Naive thymus-derived CD8-positive, alpha-beta T cell (primary cell): Measurements from ENCODE around the gene PCDHB2. TPM values are rescaled to one million over a fixed set of nuclear protein-coding genes. Genes with fewer than 3 reads are reported as not detected.
"Not testable (repeated sequence)": the region's sequence is repeated elsewhere in the genome, so short reads cannot be mapped to it uniquely, and the experiment has no call there.

Experiments used
- ATAC-seq, 2 donors: fragments of 150-1000 bp; cut with Tn5 transposase in 1 of 2; sonication (Bioruptor Pico), chemical (Tn5 transposase) in 1 of 2; 1 replicate in 1 of 2; 2 replicates in 1 of 2; pipeline ENCODE4 v1.10.0; 2021; ENCODE audit warnings: mild to moderate bottlenecking in 2 of 2, moderate library complexity in 2 of 2
- POLR2A ChIA-PET: fragments of 350-600 bp; sonication (Branson Sonifier 250); formaldehyde crosslinking; loops from one replicate; lab custom pipeline; 2021; ENCODE audit warnings: antibody characterized with exemption; lab: Charles Lee
- DNase-seq, 10 donors: peaks; one replicate each; pipeline versions ENCODE4 v3.0.0 to v3.0.0-alpha.2; 2020 to 2022
- H3K27ac Mint-ChIP-seq, 10 donors: one replicate each; pipeline ENCODE4 v1.8.0; 2020 to 2022; ENCODE audit warnings: mild to moderate bottlenecking in 10 of 10, mixed read lengths in 10 of 10, moderate library complexity in 4 of 10, inconsistent platforms in 1 of 10
- H3K27me3 Mint-ChIP-seq, 5 donors: one replicate each; pipeline ENCODE4 v1.8.0; 2021 to 2022; ENCODE audit warnings: mixed read lengths in 5 of 5
- H3K36me3 Mint-ChIP-seq, 3 donors: one replicate each; pipeline ENCODE4 v1.8.0; 2020 to 2022; ENCODE audit warnings: mixed read lengths in 3 of 3, mild to moderate bottlenecking in 2 of 3, inconsistent platforms in 1 of 3
- H3K4me1 Mint-ChIP-seq, 4 donors: one replicate each; pipeline ENCODE4 v1.8.0; 2021 to 2022; ENCODE audit warnings: mixed read lengths in 4 of 4
- H3K4me3 Mint-ChIP-seq, 10 donors: one replicate each; pipeline ENCODE4 v1.8.0; 2020 to 2022; ENCODE audit warnings: mild to moderate bottlenecking in 10 of 10, mixed read lengths in 10 of 10, moderate library complexity in 6 of 10, inconsistent platforms in 1 of 10
- H3K9me3 Mint-ChIP-seq, 9 donors: one replicate each; pipeline ENCODE4 v1.8.0; 2020 to 2022; ENCODE audit warnings: mixed read lengths in 9 of 9, mild to moderate bottlenecking in 3 of 9, inconsistent platforms in 1 of 9, moderate library complexity in 1 of 9
- polyA plus RNA-seq, 3 donors: library from polyadenylated mRNA; unstranded; fragments of 300-500 nt; fragmentation: Illumina TruSeq; gene quantifications; one replicate each; pipeline ENCODE4 v1.2.3, GENCODE V29; 2021
- total RNA-seq, 8 experiments: library from RNA in 2 of 8; stranded (reverse) in 2 of 8; gene quantifications; one replicate each; pipeline ENCODE4 v1.2.3 and lab custom pipeline; 2021 to 2026

PCDHB2 gene
- total RNA-seq (not detected), polyA plus RNA-seq (under 1 TPM in 1 of 3 donors, not detected in 2; 0.25 TPM), total RNA-seq (lab: John Stamatoyannopoulos, UW) (0 to 0.17 (median 0) reads per million in 6 experiments)

GRCh38 chr5:141094481-141095262, at the start of gene PCDHB2:
Gene PCDHB2 (plus strand): TSS chr5:141094615. CDS start chr5:141094791, 176 bp downstream.
- DNase-seq (peak in 1 of 10 donors; percentile 62), ATAC-seq (no peak)
- peaks cover 3 to 72% (median 36%) of the 10 kb centered on the region in 9 donors for H3K9me3 Mint-ChIP-seq
- H3K36me3 Mint-ChIP-seq: peaks cover 6 to 46% (median 11%) of the 10 kb centered on the region in 3 donors
- H3K27ac Mint-ChIP-seq: no peak within 1 kb of the TSS
- peak within 1 kb of the TSS in 3 of 10 donors; percentile 23 to 50 (median 41) for H3K4me3 Mint-ChIP-seq
- H3K4me1 Mint-ChIP-seq: no peaks in the 10 kb centered on the region
- H3K27me3 Mint-ChIP-seq: peaks cover 23 to 67% (median 37%) of the 10 kb centered on the region in 5 donors
- POLR2A ChIA-PET: no interaction called here

GRCh38 chr5:141050622-141051520, 43.5 kb upstream of the PCDHB2 start, which contains the start of gene PCDHB1:
Gene PCDHB1 (plus strand): TSS chr5:141051374. CDS start chr5:141051471, 97 bp downstream.
- no peak for DNase-seq
- peak within 1 kb of the TSS; percentile 62 to 89 (median 78) for H3K4me3 Mint-ChIP-seq
- H3K27me3 Mint-ChIP-seq: peaks cover 32 to 80% (median 41%) of the 10 kb centered on the region in 5 donors
- POLR2A ChIA-PET: no interaction called here
- H3K9me3 Mint-ChIP-seq: peaks cover 0 to 38% (median 27%) of the 10 kb centered on the region in 9 donors
- ATAC-seq: no peak
- peak within 1 kb of the TSS in 1 of 10 donors; percentile 19 for H3K27ac Mint-ChIP-seq
- H3K36me3 Mint-ChIP-seq: peaks cover 4 to 38% (median 5%) of the 10 kb centered on the region in 3 donors
- peaks cover 3 to 15% (median 5%) of the 10 kb centered on the region in 4 donors for H3K4me1 Mint-ChIP-seq

GRCh38 chr5:141051521-141051866, 42.9 kb upstream of the PCDHB2 start:
- peaks cover 3 to 15% (median 5%) of the 10 kb centered on the region in 4 donors for H3K4me1 Mint-ChIP-seq
- H3K27ac Mint-ChIP-seq: peak overlapping the region in 1 of 10 donors; percentile 19
- peak overlapping the region; percentile 62 to 89 (median 78) for H3K4me3 Mint-ChIP-seq

GRCh38 chr5:141077826-141078225, 16.6 kb upstream of the PCDHB2 start:
- ATAC-seq (no peak), DNase-seq (no peak)
- Mint-ChIP-seq H3K4me1 (no peaks in the 10 kb centered on the region), H3K27me3 (peaks cover 21 to 55% (median 29%) of the 10 kb centered on the region in 5 donors), H3K9me3 (peaks cover 0 to 31% (median 17%) of the 10 kb centered on the region in 9 donors), H3K27ac (no peak overlapping the region), H3K36me3 (peaks cover 0 to 5% (median 4%) of the 10 kb centered on the region in 3 donors), H3K4me3 (peak overlapping the region in 2 of 10 donors; percentile 15 to 38)
- POLR2A ChIA-PET: no interaction called here

More at GRCh38 chr5:141051521-141051866, 42.9 kb upstream of the PCDHB2 start:
- Mint-ChIP-seq H3K9me3 (peaks cover 0 to 38% (median 22%) of the 10 kb centered on the region in 9 donors), H3K27me3 (peaks cover 29 to 74% (median 41%) of the 10 kb centered on the region in 5 donors), H3K36me3 (peaks cover 2 to 38% (median 4%) of the 10 kb centered on the region in 3 donors)
- ATAC-seq: no peak
- POLR2A ChIA-PET: no interaction called here
- no peak for DNase-seq

- Mint-ChIP-seq H3K4me3 (no peak overlapping the region), H3K27ac (no peak overlapping the region), H3K36me3 (peaks cover 2 to 16% (median 14%) of the 10 kb centered on the region in 3 donors), H3K4me1 (peaks cover 5 to 8% (median 6%) of the 10 kb centered on the region in 4 donors), H3K9me3 (peaks cover 0 to 42% (median 25%) of the 10 kb centered on the region in 9 donors), H3K27me3 (peaks cover 28 to 48% (median 34%) of the 10 kb centered on the region in 5 donors)
- POLR2A ChIA-PET: no interaction called here
- no peak for DNase-seq
- ATAC-seq: no peak
Measured at GRCh38 chr5:141082228-141082627, 12.2 kb upstream of the PCDHB2 start.

- POLR2A ChIA-PET: no interaction called here
- H3K36me3 Mint-ChIP-seq: peaks cover 2 to 19% (median 18%) of the 10 kb centered on the region in 3 donors
- peaks cover 5 to 8% (median 6%) of the 10 kb centered on the region in 4 donors for H3K4me1 Mint-ChIP-seq
- H3K27ac Mint-ChIP-seq: peak overlapping the region in 8 of 10 donors; percentile 31 to 87 (median 77)
- DNase-seq: peak in 9 of 10 donors; percentile 3 to 65 (median 35)
- peaks cover 0 to 53% (median 23%) of the 10 kb centered on the region in 9 donors for H3K9me3 Mint-ChIP-seq
- peak overlapping the region; percentile 76 to 94 (median 90) for H3K4me3 Mint-ChIP-seq
- ATAC-seq: peak; percentile 85 to 91
- H3K27me3 Mint-ChIP-seq: peaks cover 29 to 52% (median 32%) of the 10 kb centered on the region in 5 donors
Measured at GRCh38 chr5:141084487-141084989, 9.9 kb upstream of the PCDHB2 start.

- Mint-ChIP-seq H3K9me3 (peaks cover 3 to 72% (median 42%) of the 10 kb centered on the region in 9 donors), H3K4me1 (no peaks in the 10 kb centered on the region), H3K27me3 (peaks cover 23 to 67% (median 43%) of the 10 kb centered on the region in 5 donors), H3K36me3 (peaks cover 8 to 52% (median 14%) of the 10 kb centered on the region in 3 donors), H3K4me3 (no peak overlapping the region), H3K27ac (no peak overlapping the region)
- DNase-seq (no peak), ATAC-seq (no peak)
- POLR2A ChIA-PET: no interaction called here
Measured at GRCh38 chr5:141095263-141095641, 837 bp downstream of the PCDHB2 start.

- POLR2A ChIA-PET, ATAC-seq, H3K27ac Mint-ChIP-seq, H3K4me1 Mint-ChIP-seq, DNase-seq, H3K4me3 Mint-ChIP-seq: not testable (repeated sequence)
- peaks cover 14 to 56% (median 17%) of the 10 kb centered on the region in 3 donors for H3K36me3 Mint-ChIP-seq
- H3K27me3 Mint-ChIP-seq: peaks cover 29 to 70% (median 48%) of the 10 kb centered on the region in 5 donors
- H3K9me3 Mint-ChIP-seq: peaks cover 3 to 74% (median 46%) of the 10 kb centered on the region in 9 donors
Measured at GRCh38 chr5:141096181-141096580, 1.8 kb downstream of the PCDHB2 start.

GRCh38 chr5:141096586-141096985, 2.2 kb downstream of the PCDHB2 start:
- peaks cover 3 to 78% (median 46%) of the 10 kb centered on the region in 9 donors for H3K9me3 Mint-ChIP-seq
- POLR2A ChIA-PET, H3K4me3 Mint-ChIP-seq, DNase-seq, ATAC-seq, H3K4me1 Mint-ChIP-seq, H3K27ac Mint-ChIP-seq: not testable (repeated sequence)
- peaks cover 29 to 75% (median 52%) of the 10 kb centered on the region in 5 donors for H3K27me3 Mint-ChIP-seq
- H3K36me3 Mint-ChIP-seq: peaks cover 14 to 60% (median 17%) of the 10 kb centered on the region in 3 donors

- Mint-ChIP-seq H3K27me3 (peaks cover 19 to 45% (median 43%) of the 10 kb centered on the region in 5 donors), H3K4me3 (peak within 1 kb of the TSS in 2 of 10 donors; percentile 1 to 14), H3K4me1 (no peaks in the 10 kb centered on the region), H3K27ac (no peak within 1 kb of the TSS), H3K36me3 (peaks cover 6 to 36% (median 17%) of the 10 kb centered on the region in 3 donors), H3K9me3 (peaks cover 0 to 58% (median 28%) of the 10 kb centered on the region in 9 donors)
- DNase-seq: peak in 1 of 10 donors; percentile 2
- no peak for ATAC-seq
- POLR2A ChIA-PET: no interaction called here
Measured at GRCh38 chr5:141100243-141100805, 5.9 kb downstream of the PCDHB2 start, which contains the start of gene PCDHB3. Gene PCDHB3 (plus strand): TSS chr5:141100473. CDS start chr5:141100650, 177 bp downstream.

- ATAC-seq (no peak), DNase-seq (no peak)
- H3K4me3 Mint-ChIP-seq: no peak overlapping the region
- H3K4me1 Mint-ChIP-seq: no peaks in the 10 kb centered on the region
- POLR2A ChIA-PET: no interaction called here
- H3K9me3 Mint-ChIP-seq: peaks cover 0 to 50% (median 27%) of the 10 kb centered on the region in 9 donors
- no peak overlapping the region for H3K27ac Mint-ChIP-seq
- H3K36me3 Mint-ChIP-seq: peaks cover 6 to 34% (median 17%) of the 10 kb centered on the region in 3 donors
- H3K27me3 Mint-ChIP-seq: peaks cover 20 to 45% (median 36%) of the 10 kb centered on the region in 5 donors
Measured at GRCh38 chr5:141101059-141101458, 6.6 kb downstream of the PCDHB2 start.
